ENCODE measurements around the gene TDRD7. TPM values are rescaled to one million over a fixed set of nuclear protein-coding genes. Genes with fewer than 3 reads are reported as not detected.

The TDRD7 gene
- total RNA-seq, 1 donor = 12.2 TPM

- no peak for TF ChIP-seq CTCF (IDR thresholded peaks at IDR 0.05; ENCODE audit: insufficient read depth, low read length)
- no peak overlapping the region for H3K4me3 ChIP-seq (ENCODE audit: low read depth, low read length)
- no peak for DNase-seq (ENCODE audit: low read depth)
Observed at GRCh38 chr9:97387504-97387886, 24.4 kb upstream of the TDRD7 start.

GRCh38 chr9:97387936-97388684 lies 23.8 kb upstream of the TDRD7 start:
- no peak for TF ChIP-seq CTCF (IDR thresholded peaks at IDR 0.05; ENCODE audit: insufficient read depth, low read length)
- no peak for DNase-seq (ENCODE audit: low read depth)
- no peak overlapping the region for H3K4me3 ChIP-seq (ENCODE audit: low read depth, low read length)

GRCh38 chr9:97388721-97389238 lies 23.1 kb upstream of the TDRD7 start:
- TF ChIP-seq CTCF (IDR thresholded peaks at IDR 0.05; ENCODE audit: insufficient read depth, low read length) = no peak
- no peak overlapping the region for H3K4me3 ChIP-seq (ENCODE audit: low read depth, low read length)
- no peak for DNase-seq (ENCODE audit: low read depth)

- no peak for TF ChIP-seq CTCF (IDR thresholded peaks at IDR 0.05; ENCODE audit: insufficient read depth, low read length)
Observed at GRCh38 chr9:97389249-97389648, 22.6 kb upstream of the TDRD7 start.

GRCh38 chr9:97390791-97391406 lies 21.0 kb upstream of the TDRD7 start:
- H3K4me3 ChIP-seq (ENCODE audit: low read depth, low read length) = no peak overlapping the region
- DNase-seq (ENCODE audit: low read depth) = no peak
- no peak for TF ChIP-seq CTCF (IDR thresholded peaks at IDR 0.05; ENCODE audit: insufficient read depth, low read length)

More at GRCh38 chr9:97389249-97389648, 22.6 kb upstream of the TDRD7 start:
- no peak for DNase-seq (ENCODE audit: low read depth)
- H3K4me3 ChIP-seq (ENCODE audit: low read depth, low read length) = no peak overlapping the region

- TF ChIP-seq CTCF (IDR thresholded peaks at IDR 0.05; ENCODE audit: insufficient read depth, low read length) = no peak
- no peak for DNase-seq (ENCODE audit: low read depth)
- no peak overlapping the region for H3K4me3 ChIP-seq (ENCODE audit: low read depth, low read length)
Observed at GRCh38 chr9:97394881-97395280, 17.0 kb upstream of the TDRD7 start.
